Measurements from ENCODE around the gene AKAP6. TPM values are rescaled to one million over a fixed set of nuclear protein-coding genes. Genes with fewer than 3 reads are reported as not detected.
A peak's percentile ranks its signal among the peaks of the same experiment; 100 is the strongest.

Gene AKAP6
- polyA plus RNA-seq, 3 donors: 2.0 to 3.3 (median 2.7) TPM

DNA sequence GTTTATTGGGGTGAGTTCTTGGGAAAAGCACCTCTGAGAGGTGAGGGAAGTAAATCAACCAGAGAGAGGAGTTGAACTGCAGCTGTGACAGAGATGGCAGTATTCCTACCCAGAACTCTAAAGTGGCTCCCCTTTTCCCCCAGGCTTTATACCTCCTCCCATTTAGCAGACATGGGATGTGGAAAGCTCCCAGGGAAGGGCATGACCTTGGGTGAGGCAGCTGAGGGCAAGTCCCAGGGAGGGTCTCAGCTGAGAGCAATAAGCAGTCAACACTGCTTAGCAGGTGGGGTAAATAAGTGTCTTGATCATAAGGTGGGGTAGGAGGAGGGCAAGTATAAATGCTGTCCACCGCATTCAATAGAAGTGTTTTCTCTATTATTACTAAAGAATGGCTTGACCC, 143.0 kb downstream of the AKAP6 start:
- no peak for DNase-seq (ENCODE audit: low read depth in 3 of 3, low spot score in 2 of 3)

DNA sequence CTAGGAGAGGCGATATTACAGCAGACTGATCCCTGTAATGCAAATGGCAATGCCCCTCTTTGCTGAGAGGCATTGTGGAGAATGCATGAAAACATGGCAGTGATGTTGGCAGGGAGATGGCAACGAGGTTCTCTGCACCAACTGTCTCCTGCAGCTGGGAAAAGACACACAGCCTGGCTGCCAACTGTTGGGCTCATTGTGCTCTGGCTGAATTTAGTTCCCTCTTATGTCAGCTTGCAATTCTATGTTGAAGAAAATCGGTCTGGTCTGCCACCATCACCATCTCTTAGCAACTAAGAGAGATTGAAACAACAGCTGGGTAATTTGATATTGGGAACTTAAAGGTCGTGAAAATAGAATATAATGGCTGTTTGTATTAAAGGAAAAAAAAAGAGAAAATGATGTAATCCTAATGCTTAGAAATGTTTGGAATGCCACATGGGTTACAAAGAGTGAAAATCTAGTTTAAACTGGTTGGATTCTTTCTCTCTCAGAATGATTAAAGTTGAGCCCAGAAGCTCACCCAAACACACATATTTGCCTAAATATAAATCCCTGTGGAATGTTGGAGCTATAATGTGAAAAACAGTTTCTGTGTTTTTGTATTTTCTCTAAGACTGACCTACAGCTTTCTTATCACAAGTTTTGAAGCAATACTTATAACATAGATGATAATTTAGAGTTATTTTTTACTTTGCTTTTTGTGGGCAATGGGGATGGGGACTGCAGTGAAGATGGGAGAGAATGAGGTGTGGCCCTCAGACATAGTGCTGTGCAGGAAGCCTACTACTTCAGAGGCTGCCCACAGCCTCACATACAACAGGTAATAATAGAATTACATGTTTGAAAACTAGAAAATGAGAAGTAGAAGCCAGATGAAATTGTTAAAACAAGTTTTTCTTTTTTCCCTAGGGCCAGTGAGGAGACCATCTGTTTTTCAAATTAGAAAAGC, 143.7 kb downstream of the AKAP6 start:
- peak in 1 of 3 donors; percentile 32 for DNase-seq (ENCODE audit: low read depth in 3 of 3, low spot score in 2 of 3)

DNA sequence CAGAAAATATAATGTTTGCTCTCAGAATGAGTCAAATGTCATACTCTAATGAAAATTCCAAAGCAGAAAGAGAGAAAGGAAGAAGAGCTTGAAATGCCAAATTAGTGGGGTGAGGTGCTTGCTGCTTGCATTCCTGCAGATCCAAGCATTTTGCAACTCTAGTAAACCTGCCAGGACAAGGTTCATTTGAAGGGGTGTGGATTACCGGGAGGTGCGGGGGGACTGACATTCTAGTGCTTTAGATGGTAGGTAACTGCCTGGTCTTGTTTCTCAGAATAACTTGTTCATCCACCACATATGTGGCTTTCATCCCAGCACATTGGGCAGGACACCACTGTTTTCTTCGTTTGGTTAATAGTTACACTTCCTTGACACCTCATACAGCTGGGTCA, 144.4 kb downstream of the AKAP6 start:
- DNase-seq (ENCODE audit: low read depth in 3 of 3, low spot score in 2 of 3): peak in 2 of 3 donors; percentile 29 to 41

DNA sequence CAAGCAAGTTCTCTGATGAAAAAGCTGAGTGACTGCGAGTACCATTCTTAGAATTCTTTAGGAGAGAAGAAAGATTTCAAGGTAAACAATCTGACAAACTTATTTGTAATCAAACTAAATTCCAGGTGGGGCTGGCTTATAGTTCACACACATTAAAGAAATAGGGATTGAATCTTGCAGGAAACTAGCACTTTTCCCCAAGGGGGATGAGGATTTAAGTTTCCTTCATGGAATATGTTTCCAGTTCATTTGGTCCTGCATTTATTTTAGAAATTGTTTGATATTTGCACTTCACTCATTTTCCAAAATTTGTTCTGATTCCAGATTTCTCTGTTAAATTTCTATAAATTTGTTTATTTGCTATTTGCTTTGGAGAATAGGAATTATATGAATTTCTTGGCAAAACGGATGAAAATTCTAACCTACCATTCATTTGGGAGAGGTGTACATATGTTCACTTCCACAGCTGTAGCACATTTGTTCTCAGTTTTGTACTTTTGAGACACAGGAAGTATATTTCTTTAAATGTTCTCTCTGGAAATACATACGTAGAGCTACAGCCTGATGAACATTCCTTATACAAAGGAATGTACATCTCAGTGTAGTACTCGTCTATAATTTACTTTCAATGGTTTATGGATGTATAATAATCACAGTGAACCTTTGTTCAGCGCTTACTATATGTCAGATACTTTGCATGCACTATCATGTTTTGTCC, 145.5 kb downstream of the AKAP6 start:
- no peak for DNase-seq (ENCODE audit: low read depth in 3 of 3, low spot score in 2 of 3)

DNA sequence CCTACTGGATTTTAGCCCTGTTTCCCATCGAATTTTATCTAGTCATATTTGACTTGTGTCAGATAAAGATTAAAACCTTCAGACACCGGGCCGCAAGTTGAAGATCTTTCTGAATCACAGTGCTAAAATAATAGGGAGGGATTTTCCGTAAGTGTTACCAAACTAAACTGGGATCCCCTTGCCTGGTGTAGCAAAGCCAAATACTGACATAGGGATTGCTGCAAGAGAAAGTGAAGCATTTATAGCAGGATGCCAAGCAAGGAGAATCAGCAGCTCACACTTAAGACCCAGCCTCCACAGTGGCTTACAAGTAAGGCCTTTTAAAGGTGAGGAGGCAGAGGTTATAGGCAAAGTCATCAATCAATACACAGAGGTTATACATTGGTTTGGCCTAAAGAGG, 147.4 kb downstream of the AKAP6 start:
- DNase-seq (ENCODE audit: low read depth in 3 of 3, low spot score in 2 of 3): no peak

DNA sequence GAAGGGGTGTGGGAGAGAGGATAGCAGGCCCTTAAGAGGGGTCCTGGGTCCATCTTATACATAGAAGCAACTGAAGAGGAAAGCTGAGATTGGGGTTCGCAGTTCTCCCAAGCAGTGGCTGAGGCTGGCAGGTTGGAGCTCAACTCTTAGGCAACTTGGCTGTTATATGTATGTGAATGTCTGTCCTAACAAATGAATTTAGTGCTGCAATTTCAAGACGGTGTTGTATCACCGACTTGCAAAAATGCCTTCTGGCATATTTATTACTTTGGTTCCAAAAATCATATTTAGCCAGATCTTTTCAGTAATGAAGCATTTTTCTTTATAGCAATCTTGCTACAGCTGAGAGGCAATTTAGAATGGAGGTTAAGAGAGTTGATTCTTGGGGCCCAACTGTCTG, 148.3 kb downstream of the AKAP6 start:
- DNase-seq (ENCODE audit: low read depth in 3 of 3, low spot score in 2 of 3): no peak

DNA sequence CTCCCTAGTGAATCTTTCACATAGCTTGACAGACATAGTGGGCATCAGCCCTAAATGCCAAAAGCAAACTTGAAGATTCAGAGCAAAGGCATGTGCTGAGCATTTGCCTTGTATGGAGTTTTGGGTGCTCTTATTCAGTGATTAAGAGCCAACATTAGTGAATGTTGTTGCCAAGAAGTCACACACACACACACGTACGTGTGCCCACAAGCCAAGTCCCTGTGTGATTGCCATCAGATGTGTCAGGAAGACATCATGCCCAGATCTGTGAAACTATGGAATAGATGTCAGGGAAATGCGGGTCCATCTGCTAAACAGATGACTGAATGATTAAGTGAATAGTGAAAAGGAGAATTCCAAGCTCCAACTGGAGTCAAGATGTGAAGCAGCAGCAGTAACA, 149.0 kb downstream of the AKAP6 start:
- no peak for DNase-seq (ENCODE audit: low read depth in 3 of 3, low spot score in 2 of 3)

DNA sequence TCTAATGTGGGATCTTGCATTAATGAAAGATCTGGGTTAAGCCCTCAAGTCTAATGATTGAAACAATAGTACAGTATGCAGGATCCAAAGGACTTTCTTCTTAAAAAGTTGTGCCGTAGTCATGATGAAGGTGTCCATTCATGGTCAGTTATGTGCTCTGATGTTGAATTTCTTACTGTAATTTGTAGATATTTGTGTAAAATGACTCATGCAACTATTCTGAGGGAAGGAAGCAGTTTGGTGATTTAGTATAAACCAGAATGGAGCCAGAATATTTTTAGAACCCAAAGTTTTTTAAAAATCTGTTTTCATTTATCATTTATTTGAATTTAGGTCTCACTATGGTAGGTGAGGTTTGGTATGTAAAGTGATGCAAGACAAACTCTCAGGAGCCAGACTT, 151.2 kb downstream of the AKAP6 start:
- DNase-seq (ENCODE audit: low read depth in 3 of 3, low spot score in 2 of 3): no peak

DNA sequence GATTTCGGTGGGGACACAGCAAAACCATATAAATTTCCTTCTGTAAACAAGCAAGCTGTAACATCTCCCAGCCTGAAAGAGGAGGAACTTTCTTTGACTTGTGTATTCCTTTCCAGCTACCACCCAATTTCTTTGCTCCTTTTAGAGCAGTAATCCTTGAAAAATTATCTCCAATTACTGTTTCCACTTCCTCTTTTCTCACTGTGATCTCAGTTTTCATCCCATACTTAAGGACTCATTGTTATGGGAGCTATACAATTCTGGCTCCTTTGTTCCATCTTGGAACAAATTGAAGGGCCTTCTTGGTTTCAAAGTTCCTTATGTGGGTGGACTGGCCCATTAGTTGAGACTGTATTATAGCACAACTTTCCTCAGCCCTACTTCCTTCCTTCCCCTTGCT, 152.6 kb downstream of the AKAP6 start:
- DNase-seq (ENCODE audit: low read depth in 3 of 3, low spot score in 2 of 3): no peak

DNA sequence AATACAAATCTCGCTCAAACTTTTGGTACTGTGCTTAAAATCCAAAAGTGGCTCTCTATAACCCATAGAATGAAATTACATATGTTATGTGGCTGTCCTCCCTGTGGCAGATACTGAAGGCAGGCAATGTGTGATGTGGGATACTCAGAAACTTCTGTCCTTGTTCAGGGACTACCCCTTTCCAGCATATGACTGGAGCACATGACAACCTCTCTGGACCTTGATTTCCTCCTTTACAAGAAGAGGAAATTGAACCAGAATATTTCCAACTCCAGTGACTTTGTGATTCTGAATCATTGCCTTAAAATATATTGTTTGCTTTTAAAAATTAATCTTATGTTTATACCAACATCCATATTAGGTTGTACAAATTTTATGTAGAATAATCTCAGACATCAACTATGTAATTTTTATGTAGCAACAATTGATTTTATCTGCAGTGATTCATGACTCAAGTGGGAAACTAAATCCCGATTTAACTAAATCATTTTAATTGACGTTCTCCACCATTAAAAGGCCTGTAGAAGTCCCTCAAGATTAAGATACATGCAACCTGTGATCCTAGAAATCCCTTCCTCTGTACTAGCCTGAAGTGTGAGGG, 162.4 kb downstream of the AKAP6 start:
- no peak for DNase-seq (ENCODE audit: low read depth in 3 of 3, low spot score in 2 of 3)

DNA sequence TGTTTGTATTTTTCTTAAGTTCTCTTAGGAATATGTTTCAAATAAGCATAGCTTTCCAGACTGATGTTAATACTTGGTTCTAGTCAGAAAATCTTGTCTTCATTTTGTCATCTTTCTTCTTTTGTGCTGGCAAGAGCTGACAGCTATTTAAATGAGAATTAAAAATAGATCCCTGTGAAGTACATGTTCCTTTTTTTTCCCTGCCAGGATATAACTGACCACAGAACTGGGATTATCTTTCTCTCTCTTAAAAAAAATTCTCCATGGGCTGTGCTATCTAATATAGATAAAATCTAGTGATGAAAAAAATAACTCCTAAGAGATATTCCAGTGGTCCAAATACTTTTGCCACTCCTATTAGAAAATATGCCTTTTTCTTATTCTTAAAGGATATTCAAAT, 163.4 kb downstream of the AKAP6 start:
- no peak for DNase-seq (ENCODE audit: low read depth in 3 of 3, low spot score in 2 of 3)

DNA sequence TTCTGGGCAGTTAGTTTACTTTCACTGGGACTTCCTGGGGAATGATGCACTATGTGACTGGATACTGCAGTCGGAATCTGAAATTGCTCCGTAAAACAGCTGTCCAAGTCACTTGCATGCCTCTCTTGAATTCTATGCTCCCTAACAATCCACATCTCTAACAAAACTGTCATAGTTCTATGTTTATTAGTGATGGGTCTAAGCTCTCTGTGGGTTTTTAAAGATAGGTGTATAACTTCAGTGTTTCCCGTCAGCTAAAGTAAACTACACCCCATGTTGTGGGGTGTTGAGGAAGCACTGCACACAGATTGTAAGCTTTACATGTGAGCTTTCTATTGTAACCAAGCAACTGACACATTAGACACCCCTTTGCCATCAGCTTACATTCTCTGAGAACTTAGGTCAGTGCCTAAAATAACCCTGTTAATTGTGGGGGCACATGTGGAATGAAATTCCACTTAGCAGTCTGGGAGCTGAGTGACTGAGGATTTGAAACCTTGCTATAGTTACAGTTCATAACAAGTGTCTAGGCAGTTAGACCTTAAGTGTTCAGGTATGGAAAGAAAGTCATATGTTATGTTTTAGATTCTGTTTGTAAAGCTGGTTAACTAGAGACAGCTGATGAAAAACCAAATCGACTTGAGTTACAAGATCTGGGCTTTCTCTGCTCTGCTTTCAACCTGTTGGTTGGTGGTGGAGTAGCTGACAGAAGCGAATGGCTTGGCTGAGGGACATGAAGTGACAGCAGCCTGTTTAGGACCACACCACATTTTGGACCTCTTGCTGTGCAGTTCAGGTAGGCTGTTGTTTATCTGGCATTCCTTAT, 165.7 kb downstream of the AKAP6 start:
- no peak for DNase-seq (ENCODE audit: low read depth in 3 of 3, low spot score in 2 of 3)

DNA sequence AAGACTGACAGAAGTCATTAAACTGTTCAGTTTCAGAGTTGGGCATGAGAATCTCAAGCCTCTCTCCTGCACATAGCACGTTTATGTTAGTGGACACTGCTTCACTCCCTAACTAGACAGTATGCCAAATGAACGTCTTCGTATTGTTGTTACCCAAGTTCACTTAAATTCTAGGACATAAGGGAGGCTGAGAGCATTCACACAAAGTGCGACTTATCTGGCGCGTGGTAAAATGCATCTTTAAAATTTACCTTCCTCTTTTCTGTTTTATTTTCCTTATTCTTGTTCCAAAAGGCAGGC, 166.3 kb downstream of the AKAP6 start:
- no peak for DNase-seq (ENCODE audit: low read depth in 3 of 3, low spot score in 2 of 3)

DNA sequence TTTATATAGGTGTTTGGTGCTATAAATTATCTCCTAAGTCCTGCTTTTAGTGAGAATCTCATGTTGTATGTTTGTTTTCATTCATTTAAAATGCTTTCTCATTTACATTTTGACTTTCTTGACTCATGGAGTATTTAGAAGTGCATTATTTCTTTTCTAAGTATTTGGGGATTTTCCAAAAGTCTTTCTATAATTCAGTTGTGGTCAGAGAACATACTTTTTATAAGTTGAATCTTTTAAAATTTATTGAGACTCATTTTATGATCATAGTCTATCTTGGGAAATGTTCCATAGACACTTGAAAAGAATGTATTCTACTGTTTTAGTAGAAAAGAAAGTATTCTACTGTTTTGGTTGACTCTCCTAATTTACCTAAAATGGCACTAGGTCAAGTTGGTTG, 168.2 kb downstream of the AKAP6 start:
- no peak for DNase-seq (ENCODE audit: low read depth in 3 of 3, low spot score in 2 of 3)

DNA sequence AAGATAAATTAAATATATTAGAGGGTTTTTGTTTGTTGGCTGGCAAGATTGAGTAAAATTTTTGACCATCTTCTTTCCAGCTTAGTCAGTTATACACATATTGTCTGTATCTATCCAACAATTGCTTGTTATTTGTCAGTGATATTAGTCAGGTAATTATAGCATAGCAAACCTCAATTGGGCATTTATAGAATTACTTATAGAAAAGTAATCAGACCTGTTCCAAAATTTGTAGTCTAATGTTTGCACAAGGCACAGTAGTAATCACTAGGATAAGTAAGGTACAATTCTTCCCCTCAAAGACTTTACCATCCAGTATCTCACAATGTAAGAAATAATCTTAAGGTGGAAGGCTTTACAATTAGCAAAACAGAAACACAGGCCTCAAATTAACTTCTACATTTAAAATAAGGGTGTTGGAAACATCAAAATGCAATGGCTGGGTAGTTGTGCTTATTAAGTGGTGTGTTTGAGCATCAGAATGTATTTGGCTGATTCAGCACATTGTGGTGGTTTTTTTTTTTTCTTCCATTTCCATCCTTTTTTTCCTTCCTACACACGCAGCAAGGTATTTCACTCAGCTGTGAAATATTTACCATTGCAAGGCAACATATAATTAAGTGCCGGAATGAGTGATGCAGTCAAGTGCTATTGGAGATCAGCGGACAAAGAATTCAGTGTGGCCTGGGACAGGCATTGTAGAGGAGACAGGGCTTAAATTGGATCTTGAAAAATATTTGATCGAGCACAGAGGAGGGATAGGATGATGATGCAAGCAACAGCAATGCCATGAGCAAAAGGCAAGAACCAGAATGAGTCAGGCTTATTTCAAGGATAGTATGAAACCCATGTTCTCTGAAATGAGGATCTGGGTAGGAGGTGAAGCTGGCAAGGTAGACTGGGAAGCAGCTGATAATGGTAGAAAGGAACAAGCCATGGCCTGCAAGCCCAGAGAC, 178.2 kb downstream of the AKAP6 start:
- no peak for DNase-seq (ENCODE audit: low read depth in 3 of 3, low spot score in 2 of 3)

DNA sequence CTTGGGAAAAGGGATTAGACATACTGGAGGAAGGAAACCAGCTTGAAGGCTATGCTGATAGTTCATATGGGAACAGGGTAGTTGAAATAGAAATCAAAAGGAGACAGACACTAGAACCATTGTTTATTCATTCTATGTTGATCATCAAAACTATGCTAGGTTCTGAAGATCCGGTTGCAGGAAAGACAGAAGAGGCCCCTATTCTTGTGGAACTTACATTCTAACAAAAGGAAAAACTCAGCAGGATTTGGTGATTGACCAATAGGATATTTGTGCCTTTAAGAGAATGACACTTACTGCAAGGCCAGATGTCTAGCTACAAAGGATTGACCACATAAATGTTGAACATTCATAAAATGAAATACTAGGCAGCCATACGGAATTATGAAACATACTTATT, 179.2 kb downstream of the AKAP6 start:
- no peak for DNase-seq (ENCODE audit: low read depth in 3 of 3, low spot score in 2 of 3)

DNA sequence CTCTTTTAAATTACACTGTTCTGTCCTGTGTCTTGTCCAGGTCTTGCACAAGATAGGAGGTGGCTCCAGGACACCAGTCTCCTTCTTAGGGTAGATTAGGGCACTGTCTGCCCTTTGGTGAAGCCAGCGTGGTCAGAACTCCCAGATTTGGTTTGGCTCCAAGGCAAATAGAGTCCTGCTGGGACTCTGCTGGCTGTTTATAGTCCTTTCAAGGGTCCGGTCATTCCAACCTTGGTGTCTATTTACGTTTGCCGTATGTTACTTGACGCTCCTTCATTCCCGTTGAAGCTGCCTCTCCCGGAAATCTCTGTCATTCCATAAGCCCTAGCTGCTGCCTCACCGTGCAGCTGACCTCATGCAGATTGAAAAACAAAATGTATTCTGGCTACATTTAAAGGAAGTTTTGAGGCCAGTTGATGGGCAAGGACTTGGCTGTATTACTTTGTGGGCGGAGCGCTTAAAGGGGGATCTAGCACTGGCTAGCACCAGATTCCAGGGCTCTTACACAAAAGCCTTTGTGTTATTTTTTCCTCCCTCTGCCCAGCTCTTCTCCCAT, 180.6 kb downstream of the AKAP6 start:
- DNase-seq (ENCODE audit: low read depth in 3 of 3, low spot score in 2 of 3): no peak

DNA sequence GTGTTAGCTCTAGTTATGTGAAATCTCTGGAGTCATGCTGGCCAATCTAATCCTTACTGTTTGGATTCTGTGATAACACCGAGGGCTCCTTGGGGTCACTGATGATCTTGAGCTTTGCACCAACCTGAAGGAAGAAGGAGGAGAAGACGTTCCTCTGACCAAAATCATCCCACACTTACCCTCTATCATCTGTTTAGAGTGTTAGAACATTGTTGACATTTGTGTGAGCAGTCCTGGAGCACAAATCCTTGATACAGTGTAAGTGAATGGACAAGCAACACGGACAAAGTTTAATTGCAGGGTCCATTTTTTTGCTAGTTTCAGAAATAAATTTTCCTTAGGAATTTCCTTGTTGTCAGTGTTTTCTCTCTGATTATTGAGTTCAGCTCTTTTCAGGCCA, 181.7 kb downstream of the AKAP6 start:
- no peak for DNase-seq (ENCODE audit: low read depth in 3 of 3, low spot score in 2 of 3)

DNA sequence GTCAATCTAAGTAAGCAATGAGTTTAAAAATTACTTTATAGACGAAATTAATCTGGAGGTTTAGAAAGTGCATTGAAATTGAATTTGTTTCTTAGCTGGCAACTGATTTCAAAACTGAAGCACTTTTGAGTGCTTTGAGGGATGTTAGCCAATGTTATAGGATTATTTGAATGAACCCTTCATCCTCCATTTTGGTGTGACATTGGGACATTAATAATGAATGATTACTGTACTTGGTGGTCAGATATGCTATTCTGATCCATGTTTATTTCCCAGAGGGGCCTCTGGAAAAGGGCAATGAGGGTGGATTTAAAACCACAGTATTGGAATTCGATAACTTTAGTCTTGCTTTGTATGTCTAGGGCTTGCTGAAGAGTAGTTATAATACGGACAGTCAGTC, 183.2 kb downstream of the AKAP6 start:
- DNase-seq (ENCODE audit: low read depth in 3 of 3, low spot score in 2 of 3): no peak

DNA sequence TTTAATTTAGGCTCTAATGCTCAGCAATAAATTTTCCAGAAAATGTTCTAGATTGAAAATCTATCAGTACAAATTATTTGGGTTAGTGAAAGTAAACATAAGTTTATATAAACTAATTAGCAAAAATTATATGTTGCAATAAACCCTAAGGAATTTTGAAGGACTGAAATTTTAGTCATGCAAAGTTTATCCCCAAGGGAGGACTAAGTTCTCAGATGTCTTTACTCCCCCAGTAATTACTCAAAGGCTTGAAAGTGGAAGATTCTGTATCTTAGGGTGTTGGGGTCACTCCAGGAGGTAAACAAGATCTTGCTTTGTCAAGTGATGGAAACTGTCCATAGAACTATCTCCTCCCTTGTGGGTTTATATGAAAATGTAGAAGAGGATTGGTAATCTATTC, 183.7 kb downstream of the AKAP6 start:
- no peak for DNase-seq (ENCODE audit: low read depth in 3 of 3, low spot score in 2 of 3)

Data from right renal cortex interstitium (tissue), 3 donors.